HCT116 (cell line): ENCODE results near the gene TULP3. TPM values are rescaled to one million over a fixed set of nuclear protein-coding genes. Genes with fewer than 3 reads are reported as not detected.

ENCODE experiments used
- ATAC-seq: fragments of 200-7000 bp; cut with Tn5 transposase; 2 replicates; pipeline ENCODE4 v1.9.1; 2020; ENCODE audit warnings: mild to moderate bottlenecking, moderate library complexity
- BruUV-seq: library from RNA; stranded (reverse); fragments of 400-500 nt; replicated peaks from 2 replicates; lab custom pipeline; 2021; lab: Mats Ljungman, UMichigan
- CTCF ChIA-PET: fragments of 300-600 bp; sonication (Branson Sonifier 250); formaldehyde crosslinking; loops from one replicate; lab custom pipeline; 2021; ENCODE audit warnings: antibody characterized with exemption; lab: Charles Lee
- POLR2A ChIA-PET: fragments of 300-600, 350-600 bp; sonication (Branson Sonifier 250); formaldehyde crosslinking; loops from one replicate; lab custom pipeline; 2021; ENCODE audit warnings: antibody characterized with exemption; lab: Charles Lee
- RAD21 ChIA-PET, 2 experiments: fragments of 300-600 bp; sonication (Branson Sonifier 250); formaldehyde crosslinking; loops; one replicate each; lab custom pipeline; 2023; ENCODE audit warnings: low total read pairs in 2 of 2; ENCODE audit not compliant: uncharacterized antibody in 2 of 2, unreplicated experiment in 2 of 2, low non-redundant PET in 1 of 2; lab: Charles Lee
- DNase-seq: peaks from one replicate; pipeline ENCODE4 v3.0.0-alpha.2; 2010; ENCODE audit warnings: low read depth, low spot score
- H2AFZ ChIP-seq: fragments of 200-600 bp; shearing (Covaris generic), sonication (generic); 2 replicates; pipeline ENCODE4 v1.6.1; 2017; ENCODE audit warnings: low read depth, mixed run types, mixed read lengths, antibody characterized with exemption, low read length; ENCODE audit not compliant: poor library complexity, severe bottlenecking
- H3K27ac ChIP-seq: 2 replicates; pipeline ENCODE4 v1.5.1; 2012; ENCODE audit warnings: low read depth, low read length
- H3K27me3 ChIP-seq: fragments of 200-600 bp; sonication (generic); 2 replicates; pipeline ENCODE4 v1.6.1; 2016; ENCODE audit warnings: mixed run types, low read length, mixed read lengths; ENCODE audit not compliant: insufficient read depth
- H3K36me3 ChIP-seq, 2 experiments: fragments of 200-500 bp in 1 of 2; fragments of 200-600 bp in 1 of 2; sonication (Bioruptor generic) in 1 of 2; sonication (generic) in 1 of 2; 2 replicates each; pipeline versions ENCODE4 v1.5.1 to v1.6.1; 2014 to 2016; ENCODE audit warnings: low read length in 2 of 2, inconsistent platforms in 1 of 2, mixed read lengths in 1 of 2, mixed run types in 1 of 2; ENCODE audit not compliant: insufficient read depth in 2 of 2, control insufficient read depth in 1 of 2
- H3K4me1 ChIP-seq, 2 experiments: fragments of 200-600 bp in 1 of 2; sonication (generic) in 1 of 2; 2 replicates each; pipeline versions ENCODE4 v1.5.1 to v1.6.1; 2012 to 2017; ENCODE audit warnings: low read length in 2 of 2, inconsistent platforms in 1 of 2, mild to moderate bottlenecking in 1 of 2, mixed read lengths in 1 of 2, mixed run types in 1 of 2, moderate library complexity in 1 of 2; ENCODE audit not compliant: insufficient read depth in 2 of 2, control insufficient read depth in 1 of 2
- H3K4me2 ChIP-seq: fragments of 200-600 bp; sonication (generic); 2 replicates; pipeline ENCODE4 v1.6.1; 2017; ENCODE audit warnings: mixed run types, low read length, mixed read lengths
- H3K4me3 ChIP-seq, 2 experiments: fragments of 200-600 bp in 1 of 2; sonication (generic) in 1 of 2; replicated peaks in 1 of 2; 2 replicates each; pipeline ENCODE4 v1.5.1; 2011 to 2016; ENCODE audit warnings: low read length in 2 of 2, control low read depth in 1 of 2, low read depth in 1 of 2, mild to moderate bottlenecking in 1 of 2, mixed read lengths in 1 of 2, mixed run types in 1 of 2
- H3K79me2 ChIP-seq: fragments of 200-600 bp; sonication (generic); 2 replicates; pipeline ENCODE4 v1.6.1; 2017; ENCODE audit warnings: mild to moderate bottlenecking, mixed run types, low read length, moderate library complexity, mixed read lengths; ENCODE audit not compliant: insufficient read depth
- H3K9ac ChIP-seq: fragments of 200-600 bp; sonication (generic); 2 replicates; pipeline ENCODE4 v1.6.1; 2016; ENCODE audit warnings: low read length, mixed read lengths
- H3K9me2 ChIP-seq: fragments of 200-600 bp; sonication (generic), shearing (Covaris generic); 2 replicates; pipeline ENCODE4 v1.6.1; 2017; ENCODE audit warnings: mixed run types, mild to moderate bottlenecking, moderate library complexity; ENCODE audit not compliant: insufficient read depth
- H3K9me3 ChIP-seq, 2 experiments: fragments of 200-500 bp in 1 of 2; fragments of 200-600 bp in 1 of 2; sonication (Bioruptor generic) in 1 of 2; sonication (generic) in 1 of 2; 2 replicates each; pipeline ENCODE4 v1.6.1; 2014 to 2017; ENCODE audit warnings: low read length in 2 of 2, mixed read lengths in 2 of 2, inconsistent platforms in 1 of 2, low read depth in 1 of 2, mild to moderate bottlenecking in 1 of 2, mixed run types in 1 of 2, moderate library complexity in 1 of 2; ENCODE audit not compliant: control insufficient read depth in 1 of 2, insufficient read depth in 1 of 2
- H4K20me1 ChIP-seq: fragments of 200-600 bp; sonication (generic), shearing (Covaris generic); 2 replicates; pipeline ENCODE4 v1.6.1; 2017; ENCODE audit warnings: mixed run types, mild to moderate bottlenecking, moderate library complexity; ENCODE audit not compliant: insufficient read depth
- CBX3 ChIP-seq: IDR thresholded peaks from 2 replicates; pipeline ENCODE4 v1.6.1; 2012; ENCODE audit warnings: low read depth
- EZH2phosphoT487 ChIP-seq: fragments of 200-600 bp; IDR thresholded peaks from 2 replicates; pipeline ENCODE4 v1.6.1; 2018; ENCODE audit warnings: antibody characterized with exemption, borderline replicate concordance
- FOSL1 ChIP-seq: IDR thresholded peaks from 2 replicates; pipeline ENCODE4 v1.6.1; 2012; ENCODE audit warnings: low read depth
- POLR2AphosphoS5 ChIP-seq: IDR thresholded peaks from 2 replicates; pipeline ENCODE4 v1.6.1; 2011; ENCODE audit warnings: mild to moderate bottlenecking, low read depth, low read length, moderate library complexity
- RAD21 ChIP-seq: IDR thresholded peaks from 2 replicates; pipeline ENCODE4 v1.6.1; 2012; ENCODE audit warnings: low read depth, mild to moderate bottlenecking
- SRF ChIP-seq: IDR thresholded peaks from 2 replicates; pipeline ENCODE4 v1.6.1; 2012; ENCODE audit warnings: low read depth
- TCF7L2 ChIP-seq: IDR thresholded peaks from 2 replicates; pipeline ENCODE4 v1.7.0; 2011; ENCODE audit warnings: borderline replicate concordance, inconsistent platforms; ENCODE audit not compliant: insufficient read depth, insufficient read length; ENCODE audit errors: extremely low read depth
- YY1 ChIP-seq: IDR thresholded peaks from 2 replicates; pipeline ENCODE4 v1.6.1; 2011; ENCODE audit warnings: low read length, low read depth, moderate library complexity, mild to moderate bottlenecking; ENCODE audit not compliant: insufficient replicate concordance; ENCODE audit errors: extremely low read depth
- ZNF274 ChIP-seq: fragments of 200-500 bp; sonication (Bioruptor generic); IDR thresholded peaks from 2 replicates; pipeline ENCODE4 v1.6.1; 2014; ENCODE audit warnings: mild to moderate bottlenecking, low read depth, low read length, inconsistent platforms
- intact Hi-C: fragments of 100-400 bp; cut with micrococcal nuclease; formaldehyde crosslinking; loops from 2 replicates; pipeline ENCODE4 v1.10.0; 2022
- total RNA-seq: library from RNA; stranded (reverse); gene quantifications from one replicate; pipeline ENCODE4 v1.2.1, GENCODE V29; 2021; ENCODE audit not compliant: unreplicated experiment
- TF ChIP-seq, protein P1 (sequence below): IDR thresholded peaks from 2 replicates; pipeline ENCODE4 v1.6.1; 2012; ENCODE audit warnings: low read depth
- TF ChIP-seq, protein P2 (sequence below): IDR thresholded peaks from 2 replicates; pipeline ENCODE4 v1.6.1; 2012
- TF ChIP-seq, protein P3 (sequence below): IDR thresholded peaks from 2 replicates; pipeline ENCODE4 v1.6.1; 2011; ENCODE audit warnings: mild to moderate bottlenecking, low read length, moderate library complexity; ENCODE audit not compliant: insufficient replicate concordance; ENCODE audit errors: extremely low read depth

The TULP3 gene
- total RNA-seq, 1 experiment from 2014 or later, result 21.3 TPM

DNA sequence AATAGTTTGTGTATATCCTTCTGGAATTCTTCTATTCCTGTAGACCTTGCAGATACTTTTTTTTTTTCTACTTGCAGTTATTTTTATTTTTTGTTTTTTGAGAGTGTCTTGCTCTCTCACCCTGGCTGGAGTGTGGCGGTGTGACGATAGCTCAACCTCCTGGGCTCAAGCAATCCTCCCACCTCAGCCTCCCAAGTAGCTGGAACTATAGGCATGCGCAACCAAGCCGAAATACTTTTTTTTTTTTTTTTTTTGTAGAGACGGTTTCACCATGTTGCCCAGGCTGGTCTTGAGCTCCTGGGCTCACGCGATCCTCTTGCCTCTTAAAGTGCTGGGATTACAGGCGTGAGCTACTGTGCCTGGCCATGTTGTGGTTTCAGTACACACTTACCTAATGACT lies 10.0 kb downstream of the TULP3 start:
- Histone ChIP-seq H3K27ac (no peak overlapping the region), H2AFZ (no peak overlapping the region), H3K4me2 (no peak overlapping the region), H3K9ac (no peak overlapping the region), H3K9me2 (no peaks in the 10 kb centered on the region), H3K36me3 (no peaks in the 10 kb centered on the region), H3K79me2 (peaks cover 58% of the 10 kb centered on the region), H3K27me3 (no peaks in the 10 kb centered on the region), H3K4me1 (no peaks in the 10 kb centered on the region), H4K20me1 (peaks cover 4% of the 10 kb centered on the region; the same call in 1 of the 2 replicates), H3K4me3 (no peak overlapping the region), H3K9me3 (no peaks in the 10 kb centered on the region)
- CTCF ChIA-PET, result no interaction called here
- POLR2A ChIA-PET, result no interaction called here
- DNase-seq, result no peak
- BruUV-seq, result no TSS peak
- no peak for TF ChIP-seq CBX3
- no peak for TF ChIP-seq RAD21
- RAD21 ChIA-PET, result no interaction called here
- ATAC-seq, result no peak
- intact Hi-C loops, result no loop called here

DNA sequence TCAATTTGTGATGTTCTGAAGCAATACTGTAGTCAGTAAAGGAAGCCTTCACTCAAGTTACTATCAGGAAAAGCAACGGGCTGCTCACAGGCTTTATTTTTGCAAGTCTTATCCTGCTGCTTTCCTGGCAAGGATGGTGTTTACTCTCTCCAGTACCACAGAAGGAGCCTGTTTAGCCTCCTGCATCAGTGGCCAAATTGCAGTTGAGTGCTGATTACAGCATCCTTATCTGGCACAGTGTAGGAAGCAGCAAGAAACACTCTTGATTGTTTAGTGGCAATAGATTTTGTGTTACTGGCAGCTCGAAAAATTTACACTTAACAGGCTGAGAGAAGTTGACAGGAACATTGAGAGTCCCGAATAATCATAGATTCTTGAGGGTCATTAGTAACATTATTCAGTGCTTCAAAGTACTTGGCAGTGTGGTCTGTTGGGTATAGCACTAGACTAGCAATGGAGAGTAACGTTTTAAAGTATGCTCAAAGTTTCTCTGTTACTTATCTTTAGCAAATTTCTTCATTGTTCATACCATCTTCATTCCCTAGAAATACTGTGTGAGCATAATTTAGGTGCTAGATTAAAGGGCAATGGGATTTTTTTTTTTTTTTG lies 11.7 kb downstream of the TULP3 start:
- no TSS peak for BruUV-seq
- DNase-seq (no peak), ATAC-seq (no peak)
- Histone ChIP-seq H3K79me2 (peaks cover 46% of the 10 kb centered on the region), H3K9me3 (no peaks in the 10 kb centered on the region), H3K9me2 (no peaks in the 10 kb centered on the region), H3K4me1 (no peaks in the 10 kb centered on the region), H3K27ac (no peak overlapping the region), H3K36me3 (no peaks in the 10 kb centered on the region), H3K4me3 (no peak overlapping the region), H3K27me3 (no peaks in the 10 kb centered on the region), H4K20me1 (peaks cover 4% of the 10 kb centered on the region; the same call in 1 of the 2 replicates), H2AFZ (no peak overlapping the region), H3K9ac (no peak overlapping the region), H3K4me2 (no peak overlapping the region)
- intact Hi-C loops, result no loop called here
- TF ChIP-seq SRF (no peak), TCF7L2 (no peak), YY1 (no peak), RAD21 (no peak), FOSL1 (no peak), POLR2AphosphoS5 (no peak), EZH2phosphoT487 (no peak), ZNF274 (no peak)
- TF ChIP-seq, protein P1, sequence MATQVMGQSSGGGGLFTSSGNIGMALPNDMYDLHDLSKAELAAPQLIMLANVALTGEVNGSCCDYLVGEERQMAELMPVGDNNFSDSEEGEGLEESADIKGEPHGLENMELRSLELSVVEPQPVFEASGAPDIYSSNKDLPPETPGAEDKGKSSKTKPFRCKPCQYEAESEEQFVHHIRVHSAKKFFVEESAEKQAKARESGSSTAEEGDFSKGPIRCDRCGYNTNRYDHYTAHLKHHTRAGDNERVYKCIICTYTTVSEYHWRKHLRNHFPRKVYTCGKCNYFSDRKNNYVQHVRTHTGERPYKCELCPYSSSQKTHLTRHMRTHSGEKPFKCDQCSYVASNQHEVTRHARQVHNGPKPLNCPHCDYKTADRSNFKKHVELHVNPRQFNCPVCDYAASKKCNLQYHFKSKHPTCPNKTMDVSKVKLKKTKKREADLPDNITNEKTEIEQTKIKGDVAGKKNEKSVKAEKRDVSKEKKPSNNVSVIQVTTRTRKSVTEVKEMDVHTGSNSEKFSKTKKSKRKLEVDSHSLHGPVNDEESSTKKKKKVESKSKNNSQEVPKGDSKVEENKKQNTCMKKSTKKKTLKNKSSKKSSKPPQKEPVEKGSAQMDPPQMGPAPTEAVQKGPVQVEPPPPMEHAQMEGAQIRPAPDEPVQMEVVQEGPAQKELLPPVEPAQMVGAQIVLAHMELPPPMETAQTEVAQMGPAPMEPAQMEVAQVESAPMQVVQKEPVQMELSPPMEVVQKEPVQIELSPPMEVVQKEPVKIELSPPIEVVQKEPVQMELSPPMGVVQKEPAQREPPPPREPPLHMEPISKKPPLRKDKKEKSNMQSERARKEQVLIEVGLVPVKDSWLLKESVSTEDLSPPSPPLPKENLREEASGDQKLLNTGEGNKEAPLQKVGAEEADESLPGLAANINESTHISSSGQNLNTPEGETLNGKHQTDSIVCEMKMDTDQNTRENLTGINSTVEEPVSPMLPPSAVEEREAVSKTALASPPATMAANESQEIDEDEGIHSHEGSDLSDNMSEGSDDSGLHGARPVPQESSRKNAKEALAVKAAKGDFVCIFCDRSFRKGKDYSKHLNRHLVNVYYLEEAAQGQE, result no peak
- TF ChIP-seq, protein P2, sequence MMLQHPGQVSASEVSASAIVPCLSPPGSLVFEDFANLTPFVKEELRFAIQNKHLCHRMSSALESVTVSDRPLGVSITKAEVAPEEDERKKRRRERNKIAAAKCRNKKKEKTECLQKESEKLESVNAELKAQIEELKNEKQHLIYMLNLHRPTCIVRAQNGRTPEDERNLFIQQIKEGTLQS, result no peak
- TF ChIP-seq, protein P3, sequence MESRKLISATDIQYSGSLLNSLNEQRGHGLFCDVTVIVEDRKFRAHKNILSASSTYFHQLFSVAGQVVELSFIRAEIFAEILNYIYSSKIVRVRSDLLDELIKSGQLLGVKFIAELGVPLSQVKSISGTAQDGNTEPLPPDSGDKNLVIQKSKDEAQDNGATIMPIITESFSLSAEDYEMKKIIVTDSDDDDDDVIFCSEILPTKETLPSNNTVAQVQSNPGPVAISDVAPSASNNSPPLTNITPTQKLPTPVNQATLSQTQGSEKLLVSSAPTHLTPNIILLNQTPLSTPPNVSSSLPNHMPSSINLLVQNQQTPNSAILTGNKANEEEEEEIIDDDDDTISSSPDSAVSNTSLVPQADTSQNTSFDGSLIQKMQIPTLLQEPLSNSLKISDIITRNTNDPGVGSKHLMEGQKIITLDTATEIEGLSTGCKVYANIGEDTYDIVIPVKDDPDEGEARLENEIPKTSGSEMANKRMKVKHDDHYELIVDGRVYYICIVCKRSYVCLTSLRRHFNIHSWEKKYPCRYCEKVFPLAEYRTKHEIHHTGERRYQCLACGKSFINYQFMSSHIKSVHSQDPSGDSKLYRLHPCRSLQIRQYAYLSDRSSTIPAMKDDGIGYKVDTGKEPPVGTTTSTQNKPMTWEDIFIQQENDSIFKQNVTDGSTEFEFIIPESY, result no peak
- CTCF ChIA-PET, result no interaction called here
- POLR2A ChIA-PET, result no interaction called here
- RAD21 ChIA-PET, result no interaction called here
